K562 (cell line): ENCODE results near the gene ZNF865. TPM values are rescaled to one million over a fixed set of nuclear protein-coding genes. Genes with fewer than 3 reads are reported as not detected.

ENCODE experiments used
- BRF2 ChIP-seq: IDR thresholded peaks from 3 replicates; pipeline ENCODE4 v1.6.1; 2011; ENCODE audit warnings: borderline replicate concordance, mild to moderate bottlenecking; ENCODE audit not compliant: insufficient read length, insufficient read depth
- CHAMP1 ChIP-seq: fragments of 450-650 bp; IDR thresholded peaks from 2 replicates; pipeline ENCODE4 v1.6.1; 2016; ENCODE audit warnings: mild to moderate bottlenecking
- HDAC2 ChIP-seq: fragments of 450-650 bp; IDR thresholded peaks from 2 replicates; pipeline ENCODE4 v1.6.1; 2016; ENCODE audit warnings: mild to moderate bottlenecking
- MAZ ChIP-seq, 2 experiments: fragments of 450-650 bp in 1 of 2; sonication (generic) in 1 of 2; formaldehyde crosslinking; IDR thresholded peaks in 1 of 2; conservative IDR thresholded peaks in 1 of 2; 2 replicates each; pipeline versions ENCODE4 v1.4.0 to v1.5.0; 2020; ENCODE audit warnings: mild to moderate bottlenecking in 1 of 2, missing genetic modification reagents in 1 of 2
- POLR2AphosphoS2 ChIP-seq: IDR thresholded peaks from 2 replicates; pipeline ENCODE4 v1.6.1; 2012; ENCODE audit warnings: low read length, improper control_type of control experiment
- RAD21 ChIP-seq, 2 experiments: fragments of 250-450 bp in 1 of 2; fragments of 450-650 bp in 1 of 2; sonication (Bioruptor Pico) in 1 of 2; formaldehyde crosslinking in 1 of 2; IDR thresholded peaks in 1 of 2; conservative IDR thresholded peaks in 1 of 2; 2 replicates each; pipeline versions ENCODE4 v1.4.0 to v1.8.0; 2020 to 2022; ENCODE audit warnings: mild to moderate bottlenecking in 2 of 2, moderate library complexity in 1 of 2
- RCOR1 ChIP-seq, 2 experiments: IDR thresholded peaks; 2 replicates each; pipeline ENCODE4 v1.6.1; 2012; ENCODE audit warnings: low read depth in 2 of 2, low read length in 2 of 2, borderline replicate concordance in 1 of 2, improper control_type of control experiment in 1 of 2
- SOX6 ChIP-seq: fragments of 450-650 bp; IDR thresholded peaks from 2 replicates; pipeline ENCODE4 v1.6.1; 2014; ENCODE audit warnings: mild to moderate bottlenecking
- SP2 ChIP-seq: IDR thresholded peaks from 2 replicates; pipeline ENCODE4 v1.6.1; 2011; ENCODE audit warnings: mild to moderate bottlenecking, low read depth, low read length, moderate library complexity; ENCODE audit not compliant: poor library complexity, severe bottlenecking; ENCODE audit errors: extremely low read depth
- SUPT5H ChIP-seq: fragments of 450-650 bp; IDR thresholded peaks from 2 replicates; pipeline ENCODE4 v1.6.1; 2016
- VEZF1 ChIP-seq: fragments of 200-800 bp; sonication (Bioruptor generic); IDR thresholded peaks from 2 replicates; pipeline ENCODE4 v1.6.1; 2017; ENCODE audit warnings: missing genetic modification characterization, missing compliant biosample characterization
- ZBTB11 ChIP-seq, 3 experiments: fragments of 200-800 bp in 1 of 3; fragments of 250-450 bp in 1 of 3; fragments of 450-650 bp in 1 of 3; sonication (Bioruptor Pico) in 1 of 3; sonication (Bioruptor generic) in 1 of 3; formaldehyde crosslinking in 1 of 3; IDR thresholded peaks; 2 replicates each; pipeline versions ENCODE4 v1.6.1 to v1.8.0; 2016 to 2022; ENCODE audit warnings: mild to moderate bottlenecking in 2 of 3, missing genetic modification characterization in 2 of 3, missing compliant biosample characterization in 1 of 3, moderate library complexity in 1 of 3
- ZNF224 ChIP-seq: sonication (generic); formaldehyde crosslinking; IDR thresholded peaks from 2 replicates; pipeline ENCODE4 v1.8.0; 2022; ENCODE audit warnings: mild to moderate bottlenecking, missing genetic modification reagents
- polyA plus RNA-seq, 8 experiments: library from polyadenylated mRNA; depleted of rRNA in 4 of 8; stranded (reverse) in 5 of 8; unstranded in 3 of 8; fragments of >200 nt; fragmentation: Nextera tagmentation in 2 of 8; fragmentation: Illumina TruSeq in 1 of 8; extraction: Ambion mirVana in 2 of 8; extraction: Trizol in 1 of 8; gene quantifications; 2 replicates each; pipeline versions ENCODE4 v1.2.1 to v1.2.3, GENCODE V29; 2011 to 2014; ENCODE audit warnings: inconsistent platforms in 1 of 8, missing spikeins in 1 of 8
- total RNA-seq, 7 experiments: library from RNA; depleted of rRNA in 6 of 7; stranded (reverse); fragments of >200 nt in 6 of 7; fragmentation: Illumina TruSeq in 2 of 7; extraction: Trizol in 2 of 7; gene quantifications; 2 replicates each; pipeline versions ENCODE4 v1.2.1 to v1.2.3, GENCODE V29; 2011 to 2021; ENCODE audit warnings: low replicate concordance in 1 of 7
- TF ChIP-seq, protein P1 (sequence below), 3 experiments: IDR thresholded peaks in 2 of 3; conservative IDR thresholded peaks in 1 of 3; 2 replicates each; pipeline ENCODE4 v1.5.1; 2011 to 2012; ENCODE audit warnings: low read length in 3 of 3, mild to moderate bottlenecking in 3 of 3, control low read depth in 2 of 3, improper control_type of control experiment in 1 of 3, inconsistent platforms in 1 of 3, low read depth in 1 of 3, mixed read lengths in 1 of 3, moderate library complexity in 1 of 3; ENCODE audit not compliant: insufficient read depth in 2 of 3
- TF ChIP-seq, protein P2 (sequence below): sonication (generic); formaldehyde crosslinking; IDR thresholded peaks from 2 replicates; pipeline ENCODE4 v1.9.0; 2022; ENCODE audit warnings: mild to moderate bottlenecking, missing genetic modification reagents

ZNF865 gene
- total and polyA plus RNA-seq, 9 of the 15 experiments (the other 6 are each of a cell fraction or from before 2014, with no cell fraction given) = 0.40 to 18.8 (median 1.6) TPM; not detected in 2

DNA sequence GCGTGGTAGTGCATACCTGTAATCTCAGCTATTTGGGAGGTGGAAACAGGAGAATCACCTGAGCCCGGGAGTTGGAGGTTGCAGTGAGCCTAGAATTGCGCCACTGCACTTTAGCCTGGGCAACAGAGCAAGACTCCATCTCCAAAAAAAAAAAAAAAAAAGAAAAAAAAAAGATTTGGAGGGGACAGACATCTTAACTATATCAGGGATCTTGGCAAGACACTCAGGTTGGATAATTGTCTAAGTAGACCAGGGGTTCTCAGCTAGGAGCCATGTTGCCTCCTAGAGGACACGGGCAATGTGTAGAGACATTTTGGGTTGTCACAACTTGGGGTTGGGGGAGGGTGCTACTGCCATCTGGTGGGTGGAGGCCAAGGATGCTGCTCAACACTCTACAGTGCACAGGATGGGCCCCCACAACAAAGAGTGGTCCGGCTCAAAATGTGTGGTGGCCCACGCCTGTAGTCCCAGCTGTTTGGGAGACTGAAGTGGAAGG, 33.5 kb downstream of the ZNF865 start (continued):
- peak in 1 of 3 experiments; percentile 28; a peak in 1 of 6 replicates for TF ChIP-seq ZBTB11 (CRISPR knock-in tag; IDR thresholded peaks at IDR 0.05)
- peak; percentile 54 for TF ChIP-seq SP2
- TF ChIP-seq, protein P1, sequence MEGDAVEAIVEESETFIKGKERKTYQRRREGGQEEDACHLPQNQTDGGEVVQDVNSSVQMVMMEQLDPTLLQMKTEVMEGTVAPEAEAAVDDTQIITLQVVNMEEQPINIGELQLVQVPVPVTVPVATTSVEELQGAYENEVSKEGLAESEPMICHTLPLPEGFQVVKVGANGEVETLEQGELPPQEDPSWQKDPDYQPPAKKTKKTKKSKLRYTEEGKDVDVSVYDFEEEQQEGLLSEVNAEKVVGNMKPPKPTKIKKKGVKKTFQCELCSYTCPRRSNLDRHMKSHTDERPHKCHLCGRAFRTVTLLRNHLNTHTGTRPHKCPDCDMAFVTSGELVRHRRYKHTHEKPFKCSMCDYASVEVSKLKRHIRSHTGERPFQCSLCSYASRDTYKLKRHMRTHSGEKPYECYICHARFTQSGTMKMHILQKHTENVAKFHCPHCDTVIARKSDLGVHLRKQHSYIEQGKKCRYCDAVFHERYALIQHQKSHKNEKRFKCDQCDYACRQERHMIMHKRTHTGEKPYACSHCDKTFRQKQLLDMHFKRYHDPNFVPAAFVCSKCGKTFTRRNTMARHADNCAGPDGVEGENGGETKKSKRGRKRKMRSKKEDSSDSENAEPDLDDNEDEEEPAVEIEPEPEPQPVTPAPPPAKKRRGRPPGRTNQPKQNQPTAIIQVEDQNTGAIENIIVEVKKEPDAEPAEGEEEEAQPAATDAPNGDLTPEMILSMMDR (IDR thresholded peaks at IDR 0.05 in 2 of 3, conservative IDR thresholded peaks at IDR 0.05 in 1 of 3; ENCODE audit: insufficient read depth in 2 of 3, low read depth in 1 of 3, low read length in 3 of 3) = peak; percentile 73 to 94 (median 77)
- TF ChIP-seq MAZ (CRISPR knock-in tag; conservative IDR thresholded peaks at IDR 0.05 in 1 of 2, IDR thresholded peaks at IDR 0.05 in 1 of 2) = peak in 1 of 2 experiments; percentile 71; a peak in 2 of 4 replicates
- TF ChIP-seq SUPT5H = 0 out of 2 replicates have a peak, but pooled peaks have one; percentile 17
- TF ChIP-seq, protein P2, sequence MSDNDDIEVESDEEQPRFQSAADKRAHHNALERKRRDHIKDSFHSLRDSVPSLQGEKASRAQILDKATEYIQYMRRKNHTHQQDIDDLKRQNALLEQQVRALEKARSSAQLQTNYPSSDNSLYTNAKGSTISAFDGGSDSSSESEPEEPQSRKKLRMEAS = no peak
- no peak for TF ChIP-seq ZNF224
- TF ChIP-seq VEZF1 (CRISPR knock-in tag) = 0 out of 2 replicates have a peak, but pooled peaks have one; percentile 33
- TF ChIP-seq SOX6 = no peak
- TF ChIP-seq POLR2AphosphoS2 = no peak
- TF ChIP-seq CHAMP1 = peak; percentile 80
- TF ChIP-seq HDAC2 = no peak
- 0 out of 4 replicates have a peak, but pooled peaks of 1 of the 2 experiments have one; percentile 35 for TF ChIP-seq RCOR1 (IDR thresholded peaks at IDR 0.05; ENCODE audit: borderline replicate concordance in 1 of 2, low read depth in 2 of 2, low read length in 2 of 2)
- no peak for TF ChIP-seq BRF2
- peak in 1 of 2 experiments; percentile 23; a peak in 2 of 4 replicates for TF ChIP-seq RAD21 (CRISPR knock-in tag; conservative IDR thresholded peaks at IDR 0.05 in 1 of 2, IDR thresholded peaks at IDR 0.05 in 1 of 2)
